GM12878 (cell line): ENCODE results near the gene GALNT6.

Experiments used
- CREM ChIP-seq: IDR thresholded peaks from 2 replicates; pipeline ENCODE4 v1.6.1; 2014; ENCODE audit warnings: antibody characterized with exemption, low read depth
- EP300 ChIP-seq, 2 experiments: fragments of 150-350 bp in 1 of 2; IDR thresholded peaks; 2 replicates each; pipeline ENCODE4 v1.6.1; 2011 to 2012; ENCODE audit warnings: low read depth in 2 of 2, low read length in 2 of 2, borderline replicate concordance in 1 of 2, improper control_type of control experiment in 1 of 2, inconsistent platforms in 1 of 2; ENCODE audit not compliant: control insufficient read depth in 1 of 2
- MEF2A ChIP-seq: IDR thresholded peaks from 2 replicates; pipeline ENCODE4 v1.6.1; 2011; ENCODE audit warnings: low read depth, mild to moderate bottlenecking, low read length, moderate library complexity; ENCODE audit not compliant: insufficient read depth
- NFIC ChIP-seq: IDR thresholded peaks from 2 replicates; pipeline ENCODE4 v1.6.1; 2012; ENCODE audit warnings: low read depth, mild to moderate bottlenecking, inconsistent platforms, low read length, moderate library complexity
- POLR2AphosphoS5 ChIP-seq: IDR thresholded peaks from 2 replicates; pipeline ENCODE4 v1.6.1; 2011; ENCODE audit warnings: mild to moderate bottlenecking, low read length, inconsistent platforms
- TF ChIP-seq, protein P1 (sequence below): fragments of 450-650 bp; IDR thresholded peaks from 2 replicates; pipeline ENCODE4 v1.6.1; 2017; ENCODE audit warnings: antibody characterized with exemption, mild to moderate bottlenecking, moderate library complexity
- TF ChIP-seq, protein P2 (sequence below): IDR thresholded peaks from 2 replicates; pipeline ENCODE4 v1.6.1; 2012; ENCODE audit warnings: low read depth, low read length, improper control_type of control experiment

DNA sequence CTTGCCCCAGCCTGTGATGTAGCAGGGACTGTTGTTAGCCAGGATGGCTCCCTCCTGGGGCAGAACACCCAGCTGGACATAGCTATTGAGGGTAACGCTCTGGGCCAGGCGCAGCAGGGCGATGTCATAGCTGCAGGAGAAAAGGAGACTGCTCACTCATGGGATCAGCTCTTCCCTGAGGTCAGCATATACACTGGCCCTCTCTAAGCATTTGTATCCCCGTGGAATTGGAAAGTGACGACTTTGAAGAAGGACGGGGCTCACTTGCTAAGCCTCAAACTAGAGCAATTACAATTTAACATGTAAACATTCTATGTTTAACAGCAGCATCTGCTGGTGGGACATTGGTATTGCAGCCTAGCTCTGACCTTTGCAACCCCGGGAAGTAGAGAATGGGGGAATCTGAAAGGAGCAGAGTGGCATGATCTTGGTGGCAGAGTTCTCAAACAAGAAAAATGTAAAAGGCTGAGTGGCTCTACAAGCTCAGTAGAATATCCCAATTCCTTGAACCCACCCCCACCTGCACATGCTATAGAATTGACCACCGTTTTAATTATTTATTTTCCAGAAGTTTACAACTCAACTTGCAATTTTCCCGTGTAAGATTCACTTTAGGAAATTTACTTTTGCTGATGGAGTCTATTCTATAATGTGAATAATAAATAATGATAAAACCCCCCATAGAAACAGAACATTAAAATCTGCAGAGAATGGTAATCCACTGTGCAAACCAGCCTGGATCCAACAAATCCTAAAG lies 49.8 kb downstream of the GALNT6 start:
- TF ChIP-seq NFIC = no peak
- no peak for TF ChIP-seq MEF2A
- TF ChIP-seq, protein P1, sequence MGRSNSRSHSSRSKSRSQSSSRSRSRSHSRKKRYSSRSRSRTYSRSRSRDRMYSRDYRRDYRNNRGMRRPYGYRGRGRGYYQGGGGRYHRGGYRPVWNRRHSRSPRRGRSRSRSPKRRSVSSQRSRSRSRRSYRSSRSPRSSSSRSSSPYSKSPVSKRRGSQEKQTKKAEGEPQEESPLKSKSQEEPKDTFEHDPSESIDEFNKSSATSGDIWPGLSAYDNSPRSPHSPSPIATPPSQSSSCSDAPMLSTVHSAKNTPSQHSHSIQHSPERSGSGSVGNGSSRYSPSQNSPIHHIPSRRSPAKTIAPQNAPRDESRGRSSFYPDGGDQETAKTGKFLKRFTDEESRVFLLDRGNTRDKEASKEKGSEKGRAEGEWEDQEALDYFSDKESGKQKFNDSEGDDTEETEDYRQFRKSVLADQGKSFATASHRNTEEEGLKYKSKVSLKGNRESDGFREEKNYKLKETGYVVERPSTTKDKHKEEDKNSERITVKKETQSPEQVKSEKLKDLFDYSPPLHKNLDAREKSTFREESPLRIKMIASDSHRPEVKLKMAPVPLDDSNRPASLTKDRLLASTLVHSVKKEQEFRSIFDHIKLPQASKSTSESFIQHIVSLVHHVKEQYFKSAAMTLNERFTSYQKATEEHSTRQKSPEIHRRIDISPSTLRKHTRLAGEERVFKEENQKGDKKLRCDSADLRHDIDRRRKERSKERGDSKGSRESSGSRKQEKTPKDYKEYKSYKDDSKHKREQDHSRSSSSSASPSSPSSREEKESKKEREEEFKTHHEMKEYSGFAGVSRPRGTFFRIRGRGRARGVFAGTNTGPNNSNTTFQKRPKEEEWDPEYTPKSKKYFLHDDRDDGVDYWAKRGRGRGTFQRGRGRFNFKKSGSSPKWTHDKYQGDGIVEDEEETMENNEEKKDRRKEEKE = no peak
- no peak for TF ChIP-seq POLR2AphosphoS5
- TF ChIP-seq EP300 (IDR thresholded peaks at IDR 0.05; ENCODE audit: borderline replicate concordance in 1 of 2, control insufficient read depth in 1 of 2, low read depth in 2 of 2, low read length in 2 of 2) = no peak
- no peak for TF ChIP-seq CREM
- TF ChIP-seq, protein P2, sequence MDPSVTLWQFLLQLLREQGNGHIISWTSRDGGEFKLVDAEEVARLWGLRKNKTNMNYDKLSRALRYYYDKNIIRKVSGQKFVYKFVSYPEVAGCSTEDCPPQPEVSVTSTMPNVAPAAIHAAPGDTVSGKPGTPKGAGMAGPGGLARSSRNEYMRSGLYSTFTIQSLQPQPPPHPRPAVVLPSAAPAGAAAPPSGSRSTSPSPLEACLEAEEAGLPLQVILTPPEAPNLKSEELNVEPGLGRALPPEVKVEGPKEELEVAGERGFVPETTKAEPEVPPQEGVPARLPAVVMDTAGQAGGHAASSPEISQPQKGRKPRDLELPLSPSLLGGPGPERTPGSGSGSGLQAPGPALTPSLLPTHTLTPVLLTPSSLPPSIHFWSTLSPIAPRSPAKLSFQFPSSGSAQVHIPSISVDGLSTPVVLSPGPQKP = no peak
